HG02943 (cell line): ENCODE results near the gene NAA35.
"Not testable (repeated sequence)": the region's sequence is repeated elsewhere in the genome, so short reads cannot be mapped to it uniquely, and the experiment has no call there.

Source experiments
- ATAC-seq: cut with Tn5 transposase; IDR thresholded peaks from one replicate; pipeline ENCODE4 v1.9.1; 2021; ENCODE audit warnings: mild to moderate bottlenecking, low read depth, moderate library complexity; ENCODE audit not compliant: unreplicated experiment

The NAA35 gene

DNA sequence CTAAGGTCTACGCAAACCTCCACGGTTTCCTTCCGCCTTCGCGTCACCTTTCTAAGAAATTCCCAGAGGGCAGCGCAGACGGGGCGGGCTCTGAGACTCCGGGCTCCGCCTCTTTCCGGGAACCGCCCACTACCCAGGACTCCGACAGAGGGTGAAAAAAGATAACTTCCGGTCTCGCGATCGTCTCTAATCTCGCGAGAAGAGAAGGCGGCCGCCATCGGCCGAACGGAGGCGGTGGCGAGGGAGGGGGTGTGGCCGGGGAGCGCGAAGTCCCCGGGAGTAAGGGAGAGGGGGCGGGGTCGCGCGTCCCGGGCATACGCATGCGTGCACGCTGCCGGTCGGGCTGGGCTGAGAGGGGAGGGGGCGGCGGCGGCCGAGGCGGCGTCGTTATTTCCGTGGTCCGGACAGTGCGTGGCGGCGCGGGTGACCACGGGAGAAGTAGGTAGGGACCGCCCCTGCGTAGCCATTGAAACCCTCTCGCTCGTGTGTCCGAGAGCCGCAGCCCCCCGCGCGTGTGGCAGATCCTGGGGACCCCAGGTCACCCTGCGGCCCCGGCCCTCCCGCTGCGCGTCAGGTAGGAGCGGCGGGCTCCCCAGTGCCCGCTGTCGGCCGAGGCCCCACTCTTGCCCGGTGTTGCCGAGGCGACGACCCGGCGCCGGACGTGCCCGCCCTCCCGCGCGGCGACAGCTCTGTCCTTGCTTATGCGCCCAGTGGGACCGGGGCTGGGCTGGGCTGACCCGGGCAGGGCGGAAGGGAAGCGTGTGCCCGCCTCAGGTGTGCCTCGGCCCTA is at the start of gene NAA35:
TSS of gene NAA35 (plus strand) at position 315 of the 790 bp plus-strand sequence. CDS start 1,014 bp downstream, outside the sequence.
- peak; percentile 85 for ATAC-seq

DNA sequence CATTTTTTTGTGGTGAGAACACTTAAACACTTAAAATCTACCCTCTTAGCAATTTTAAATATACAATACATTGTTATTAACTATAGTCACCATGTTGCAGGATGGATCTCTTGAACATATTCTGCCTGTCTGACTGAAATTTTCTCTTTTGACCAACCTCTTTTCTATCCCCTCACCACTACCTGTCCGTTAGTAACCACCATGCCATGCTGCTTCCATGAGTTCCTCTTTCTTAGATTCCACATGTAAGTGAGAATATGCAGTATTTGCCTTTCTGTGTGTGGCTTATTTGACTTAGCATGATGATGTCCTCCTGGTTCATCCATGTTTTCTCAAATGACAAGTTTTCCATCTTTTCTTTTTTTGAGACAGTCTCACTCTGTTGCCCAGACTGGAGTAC is 48.5 kb upstream of the NAA35 start:
- ATAC-seq, result no peak

DNA sequence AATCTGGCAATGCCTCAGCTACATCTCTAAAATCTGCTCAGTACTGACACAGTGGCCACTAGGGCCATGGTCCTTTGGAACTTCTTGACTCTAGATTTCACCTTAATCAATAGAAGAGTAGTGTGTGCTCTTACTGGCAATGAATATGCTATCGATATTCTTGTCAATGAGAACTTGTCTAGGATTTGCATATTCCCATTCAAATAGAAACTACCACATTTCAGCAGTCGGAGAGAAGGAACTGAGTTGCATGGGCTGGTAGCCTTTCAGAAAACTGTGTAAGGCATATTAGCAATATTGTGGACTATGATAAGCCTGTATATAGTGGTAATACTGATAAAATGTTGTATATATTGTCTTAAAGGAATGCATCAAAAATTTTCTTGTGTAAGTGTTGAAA is 45.3 kb upstream of the NAA35 start:
- no peak for ATAC-seq

DNA sequence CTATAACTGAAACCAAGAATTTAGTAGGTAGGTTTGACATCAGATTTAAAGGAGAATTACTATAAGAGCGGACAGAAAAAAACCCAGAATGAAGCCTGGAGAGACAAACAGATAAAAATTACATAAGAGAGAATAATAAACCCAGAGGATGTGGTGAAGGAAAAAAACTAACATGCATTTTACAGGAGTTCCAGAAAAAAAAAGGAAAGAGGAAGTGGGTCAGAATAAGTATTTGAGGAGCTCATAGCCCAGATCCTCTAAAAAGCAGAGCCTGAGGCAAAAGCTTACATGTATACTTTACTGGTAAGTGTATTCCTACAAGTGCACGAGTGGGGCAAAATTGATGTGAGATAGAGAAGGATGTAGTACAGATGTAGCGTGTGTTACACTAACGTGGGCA is 43.1 kb upstream of the NAA35 start:
- ATAC-seq, result no peak

DNA sequence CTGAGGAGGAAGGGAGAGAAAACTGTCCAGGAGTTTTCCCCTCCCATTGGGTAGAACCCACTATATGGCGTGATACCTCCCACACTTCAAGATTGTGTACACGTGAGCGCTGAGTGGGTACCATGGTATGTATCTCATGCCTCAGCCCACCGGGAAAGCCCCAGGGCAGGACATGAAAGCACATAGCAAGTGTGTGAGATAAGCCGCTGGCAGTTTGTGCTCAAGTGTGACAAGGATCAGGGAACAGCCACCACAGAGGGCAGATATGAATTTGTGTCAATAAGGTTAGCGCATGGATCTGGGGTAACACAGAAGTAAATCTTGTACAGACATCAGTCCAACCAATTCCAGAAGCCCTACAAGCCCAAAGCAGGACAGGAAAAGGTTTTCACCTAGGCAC is 42.6 kb upstream of the NAA35 start:
- no peak for ATAC-seq

DNA sequence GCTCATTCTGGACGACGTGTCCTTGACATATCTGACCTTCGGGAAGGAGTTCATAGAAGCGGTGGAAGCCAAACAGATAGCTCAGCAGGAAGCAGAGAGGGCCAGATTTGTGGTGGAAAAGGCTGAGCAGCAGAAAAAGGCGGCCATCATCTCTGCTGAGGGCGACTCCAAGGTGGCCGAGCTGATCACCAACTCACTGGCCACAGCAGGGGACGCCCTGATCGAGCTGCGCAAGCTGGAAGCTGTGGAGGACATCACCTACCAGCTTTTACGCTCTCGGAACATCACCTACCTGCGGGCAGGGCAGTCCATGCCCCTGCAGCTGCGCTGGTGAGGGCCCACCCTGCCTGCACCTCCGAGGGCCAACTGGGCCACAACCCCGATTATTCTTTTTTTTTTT is 41.6 kb upstream of the NAA35 start:
- no peak for ATAC-seq

DNA sequence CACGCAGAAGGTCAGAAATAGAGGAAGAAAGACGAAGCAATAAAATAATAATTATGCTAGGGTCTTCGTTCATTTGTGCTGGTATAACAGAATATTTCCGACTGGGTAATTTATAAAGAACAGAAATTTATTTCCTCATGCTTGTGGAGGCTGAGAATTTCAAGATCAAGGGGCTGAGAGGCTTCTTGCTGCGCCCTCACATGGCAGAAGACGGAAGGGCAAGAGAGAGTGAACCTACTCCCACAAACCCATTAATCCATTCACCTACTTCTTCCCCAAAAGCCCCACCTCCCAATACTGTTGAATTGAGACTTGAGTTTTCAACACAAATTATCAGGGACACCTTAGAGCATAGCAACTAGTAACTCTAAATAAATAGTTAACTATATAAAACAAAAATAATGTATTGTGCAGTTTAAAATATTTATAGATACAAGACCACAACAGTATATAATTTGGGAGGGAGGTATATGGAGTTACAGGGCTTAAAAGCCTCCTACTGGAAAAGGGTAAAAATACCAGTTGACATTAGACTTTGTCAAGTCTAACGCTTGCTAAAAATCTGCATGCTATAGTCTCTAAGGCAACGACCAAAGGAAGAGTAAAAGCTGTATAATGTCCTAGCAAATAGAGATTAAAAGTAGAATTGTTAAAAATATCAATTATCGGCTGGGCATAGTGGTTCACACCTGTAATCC is 40.3 kb upstream of the NAA35 start:
- no peak for ATAC-seq

DNA sequence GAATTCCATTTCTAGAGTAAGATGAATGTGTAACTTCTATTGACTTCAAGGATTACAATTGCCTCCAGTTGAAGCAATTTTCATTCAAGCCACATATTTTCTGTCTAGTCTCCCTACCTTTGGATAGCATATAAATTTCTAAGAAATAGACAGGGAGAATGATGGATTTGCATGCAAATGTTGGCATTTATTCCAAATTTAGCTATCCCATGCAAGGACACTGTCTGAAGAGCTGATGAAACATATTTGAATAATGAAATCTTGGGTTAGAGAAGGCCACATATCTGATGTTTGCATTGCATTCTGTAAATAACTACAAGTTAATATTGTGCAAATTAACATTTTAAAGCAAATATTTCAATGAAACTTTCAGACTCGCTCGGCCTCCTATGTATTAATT is 36.0 kb upstream of the NAA35 start:
- no peak for ATAC-seq

DNA sequence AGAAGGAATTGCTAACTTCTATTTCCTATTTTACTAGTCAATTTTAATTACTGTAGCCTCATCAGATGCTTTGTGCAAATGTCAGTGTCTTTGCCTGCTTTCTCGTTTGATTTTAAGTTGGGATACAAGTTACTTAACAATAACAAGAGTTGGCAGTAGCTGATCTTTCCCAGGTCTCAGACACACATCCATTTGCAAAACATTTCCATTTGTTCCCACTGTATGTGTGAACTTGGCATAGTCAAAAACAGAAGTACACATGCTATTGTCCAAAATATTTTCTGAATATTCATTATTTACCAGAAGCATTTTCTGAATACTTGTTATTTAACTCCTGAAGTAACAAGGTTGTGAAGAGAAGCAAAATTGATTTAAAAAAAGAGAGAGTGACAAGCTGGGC is 35.0 kb upstream of the NAA35 start:
- no peak for ATAC-seq

DNA sequence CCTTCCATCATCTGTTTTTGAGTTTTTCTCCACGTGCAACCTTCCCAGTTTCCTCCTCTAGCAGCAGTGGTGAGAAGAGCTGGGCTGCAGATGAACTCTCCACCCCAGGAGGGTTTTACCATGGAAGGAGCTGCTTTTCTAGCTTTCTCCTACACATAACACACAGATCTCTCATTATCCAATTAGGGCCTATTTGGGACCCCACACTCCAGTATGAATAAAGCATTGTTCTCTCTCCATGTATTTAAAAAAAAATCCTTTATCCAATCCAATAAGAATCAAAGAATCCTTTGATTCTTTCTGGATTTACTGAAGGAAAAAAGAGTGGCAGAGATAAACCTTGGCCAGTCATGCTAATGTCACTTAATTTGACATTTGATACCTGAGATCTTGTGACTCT is 31.6 kb upstream of the NAA35 start:
- ATAC-seq, result no peak

DNA sequence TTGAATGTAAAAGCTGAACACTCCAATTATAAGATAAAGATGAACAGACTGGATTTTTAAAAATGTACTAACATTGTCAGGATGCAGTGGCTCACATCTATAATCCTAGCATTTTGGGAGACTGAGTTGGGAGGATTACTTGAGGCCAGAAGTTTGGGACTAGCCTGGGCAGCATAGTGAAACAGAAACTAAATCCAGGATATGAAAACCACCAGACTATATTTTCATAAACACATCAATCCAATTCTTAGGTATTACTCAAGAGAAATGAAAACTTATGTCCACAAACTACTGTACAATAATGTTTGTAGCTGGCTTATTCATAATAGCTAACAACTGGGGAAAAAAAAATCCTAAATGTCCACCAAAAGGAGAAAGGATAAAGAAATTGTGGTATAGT is 26.8 kb upstream of the NAA35 start:
- no peak for ATAC-seq

DNA sequence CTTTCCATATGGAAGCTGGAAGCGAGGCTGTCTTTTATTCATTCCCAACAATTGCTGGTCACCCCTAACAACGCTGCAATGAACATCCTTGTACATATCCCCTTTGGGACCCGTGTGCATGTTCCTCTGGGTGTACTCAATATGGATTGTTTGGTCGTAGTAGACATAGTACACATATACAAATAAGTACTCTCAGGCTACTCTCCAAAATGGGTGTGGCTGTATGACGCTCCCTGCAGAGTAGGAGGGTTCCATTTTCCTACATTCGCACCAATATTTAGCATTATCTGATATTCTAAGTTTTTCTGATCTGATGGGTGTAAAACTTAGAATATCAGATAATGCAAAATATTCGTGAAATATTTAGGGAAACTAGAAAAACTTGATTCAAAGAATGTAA is 23.2 kb upstream of the NAA35 start:
- ATAC-seq, result no peak

DNA sequence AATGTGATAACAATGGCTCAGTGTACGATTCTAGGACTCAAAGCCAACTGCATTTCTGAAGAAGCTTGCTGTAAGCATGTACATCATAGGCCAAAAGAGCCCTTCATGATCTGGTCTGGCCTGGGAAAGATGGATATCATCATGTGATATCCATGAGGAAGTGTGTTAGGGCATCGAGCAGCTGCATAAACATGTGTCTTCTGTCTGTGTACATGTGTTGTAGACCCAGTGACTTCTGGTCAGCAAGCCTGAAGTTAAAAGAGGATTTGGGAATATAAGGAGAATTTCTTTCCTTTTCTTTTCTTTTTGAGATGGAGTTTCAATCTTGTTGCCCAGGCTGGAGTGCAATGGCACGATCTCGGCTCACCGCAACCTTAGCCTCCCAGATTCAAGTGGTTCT is 15.5 kb upstream of the NAA35 start:
- ATAC-seq, result no peak

DNA sequence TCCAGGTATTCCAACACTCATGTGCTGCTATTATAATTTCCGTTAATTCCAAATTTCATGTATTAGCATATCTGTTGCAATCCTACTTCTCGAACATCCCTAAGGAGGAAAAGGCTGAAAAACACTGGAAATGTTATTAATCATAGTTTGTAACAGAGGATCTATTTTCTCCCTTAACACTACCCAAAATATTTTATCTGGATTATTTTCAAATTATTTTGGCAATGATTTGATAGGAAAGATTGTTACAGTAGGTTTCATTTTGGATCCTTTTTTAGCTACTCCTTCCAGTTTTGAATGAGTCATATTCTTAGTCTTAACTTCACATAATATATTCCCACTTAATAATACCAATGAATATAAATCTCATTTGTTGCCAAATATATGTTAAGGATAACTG is 13.9 kb upstream of the NAA35 start:
- ATAC-seq, result no peak

DNA sequence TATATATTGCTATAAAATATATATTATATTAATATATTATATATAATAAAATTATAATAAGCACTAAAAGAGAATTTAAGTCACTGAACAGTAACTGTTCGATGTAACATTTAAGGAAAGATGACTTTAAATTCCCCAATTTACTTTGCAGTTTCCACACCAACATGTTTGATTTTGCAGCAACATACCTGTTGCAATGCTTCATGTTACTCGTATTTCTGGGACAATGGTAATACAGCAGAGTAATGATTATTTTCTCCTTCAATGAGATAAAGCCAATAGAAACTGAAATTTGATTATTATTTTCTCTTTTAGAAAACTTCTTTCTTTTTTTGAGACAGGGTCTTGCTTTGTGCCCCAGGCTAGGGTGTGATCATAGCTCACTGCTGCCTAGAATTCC is 9.5 kb upstream of the NAA35 start:
- no peak for ATAC-seq

DNA sequence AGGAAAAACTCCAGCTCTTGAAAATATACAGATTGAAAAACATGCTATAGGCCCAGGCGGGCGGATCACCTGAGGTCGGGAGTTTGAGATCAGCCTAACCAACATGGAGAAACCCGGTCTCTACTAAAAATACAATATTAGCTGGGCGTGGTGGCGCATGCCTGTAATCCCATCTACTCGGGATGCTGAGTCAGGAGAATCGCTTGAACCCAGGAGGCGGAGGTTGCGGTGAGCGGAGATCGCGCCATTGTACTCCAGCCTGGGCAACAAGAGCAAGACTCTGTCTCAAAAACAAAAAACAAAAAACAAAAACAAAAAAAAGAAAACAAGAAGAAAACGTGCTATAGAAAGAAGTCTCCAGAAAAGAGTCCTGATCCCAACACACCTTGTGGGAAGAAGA is 5.0 kb upstream of the NAA35 start:
- not testable (repeated sequence) for ATAC-seq

DNA sequence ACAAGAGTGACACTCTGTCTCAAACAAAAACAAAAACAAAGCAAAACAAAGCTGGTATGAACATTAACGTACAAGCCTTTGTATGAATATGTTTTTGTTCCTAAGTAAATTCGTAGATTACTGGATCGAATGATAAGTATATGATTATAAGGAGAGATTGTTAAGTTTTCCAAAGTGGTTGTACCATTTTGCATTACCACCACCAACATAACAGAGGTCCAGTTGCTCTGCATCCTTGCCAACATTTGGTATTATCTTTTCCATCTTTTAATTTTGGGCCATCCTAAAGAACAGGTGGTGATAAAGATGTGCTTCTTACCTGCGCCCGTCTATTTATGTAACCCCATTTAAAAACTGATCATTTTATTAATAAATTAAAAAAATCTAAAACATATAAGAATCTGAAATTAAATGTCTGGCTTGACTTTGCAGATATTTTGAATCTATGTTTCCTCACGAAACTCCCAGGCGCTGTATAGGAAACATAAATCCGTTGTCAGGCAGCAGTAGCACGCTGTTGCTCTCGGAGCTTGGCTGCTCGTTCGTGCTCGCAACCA is 593 bp upstream of the NAA35 start:
- no peak for ATAC-seq

DNA sequence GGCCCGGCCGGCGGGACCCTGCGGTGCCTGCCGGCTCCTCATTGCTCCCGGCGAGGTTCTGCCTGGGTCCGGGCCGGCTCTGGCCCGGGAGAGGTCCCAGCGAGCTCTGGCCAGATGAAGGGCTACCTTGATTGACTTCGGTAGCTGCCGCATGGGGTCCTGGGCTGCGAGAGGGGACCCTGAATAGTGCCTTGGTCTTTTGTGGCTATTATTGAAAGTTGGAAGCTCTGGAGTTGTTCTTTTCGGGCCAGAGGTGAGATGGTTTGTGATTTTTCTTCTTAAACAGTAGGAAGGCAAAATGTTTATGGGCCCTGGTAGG is 635 bp downstream of the NAA35 start:
- ATAC-seq, result no peak

DNA sequence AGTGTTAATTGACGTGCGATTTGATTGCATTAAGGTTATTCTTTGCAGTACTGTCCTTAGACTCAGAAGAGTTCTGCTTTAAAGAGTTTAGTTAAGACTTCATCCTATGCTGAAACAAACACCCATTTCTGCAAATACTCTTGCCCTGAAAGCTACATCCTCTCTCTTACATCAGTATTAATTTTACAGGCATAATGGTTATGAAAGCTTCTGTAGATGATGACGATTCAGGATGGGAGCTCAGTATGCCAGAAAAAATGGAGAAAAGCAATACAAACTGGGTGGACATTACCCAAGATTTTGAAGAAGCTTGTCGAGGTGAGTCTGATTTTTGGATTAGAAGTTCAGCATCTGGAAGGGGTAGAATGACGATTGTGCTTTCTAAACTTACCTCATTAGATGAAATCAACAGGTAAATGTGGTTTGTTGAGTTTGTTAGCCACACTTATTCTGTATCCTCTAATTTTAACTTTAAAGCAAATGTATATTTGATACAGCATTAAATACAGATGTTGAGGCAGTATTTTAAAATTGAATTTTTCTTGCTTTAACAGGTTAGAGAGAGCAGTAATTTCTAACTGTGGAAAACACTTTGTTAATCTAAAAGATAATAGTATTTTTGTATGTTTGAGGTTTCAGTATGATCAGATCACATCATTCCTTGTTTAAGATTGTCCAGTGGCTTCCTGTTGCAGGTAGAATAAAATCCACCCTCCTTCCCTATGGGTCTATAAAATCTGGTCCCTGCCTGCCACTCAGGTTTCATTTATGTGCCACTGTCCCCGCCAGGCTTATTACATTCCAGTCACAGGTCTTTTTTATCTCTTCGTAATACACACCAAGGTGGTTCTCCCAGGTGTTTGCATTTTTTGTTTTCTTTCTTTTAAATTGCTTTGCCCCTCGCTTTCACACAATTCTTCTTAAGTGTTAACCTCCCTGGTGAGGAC is 1.3 kb downstream of the NAA35 start:
- no peak for ATAC-seq

DNA sequence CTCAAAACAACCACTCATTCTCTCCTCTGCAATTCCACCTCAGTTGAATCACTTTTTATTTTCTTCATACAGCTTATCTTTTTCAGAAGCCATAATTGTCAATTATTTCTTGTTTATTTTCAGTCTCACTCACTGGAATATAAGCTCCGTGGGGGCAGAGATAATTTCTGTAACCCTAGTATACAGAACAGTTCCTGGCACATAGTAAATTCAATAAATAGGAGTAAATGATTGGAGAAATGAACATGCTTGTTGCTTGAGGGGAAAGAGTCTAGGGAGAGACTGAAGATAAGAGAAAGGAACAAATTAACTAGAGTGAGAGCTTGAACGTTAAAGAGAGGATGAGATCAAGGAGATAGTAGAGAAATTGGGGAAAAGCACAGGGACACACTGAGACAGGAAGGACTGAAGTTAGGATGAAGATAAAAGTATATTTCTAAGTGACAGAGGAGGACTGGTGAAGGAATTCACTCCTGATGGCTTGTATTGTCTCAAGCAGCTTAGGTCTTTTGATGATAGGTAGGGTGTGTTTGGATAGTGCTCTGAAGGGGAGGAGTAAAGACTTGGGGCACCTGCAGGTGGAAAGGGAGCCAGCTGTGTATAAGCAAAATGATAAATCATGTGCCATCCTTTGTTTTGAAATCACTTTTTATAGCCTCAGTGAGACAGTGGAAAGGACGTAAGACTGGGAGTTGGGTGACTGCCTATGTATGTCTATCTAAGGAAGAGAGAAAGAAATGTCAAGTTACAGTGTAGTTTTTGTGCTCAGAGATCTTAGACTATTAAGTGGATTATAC is 2.2 kb downstream of the NAA35 start:
- ATAC-seq, result no peak
